ENCODE results near the gene CASKIN2.

The CASKIN2 gene

GRCh38 chr17:75506134-75506533 is 9.2 kb downstream of the CASKIN2 start:
- no peak for DNase-seq (ENCODE audit: low read depth)

- no peak for DNase-seq (ENCODE audit: low read depth)
These were observed 9.7 kb downstream of the CASKIN2 start for GRCh38 chr17:75505640-75506039.

GRCh38 chr17:75505152-75505409 is 10.3 kb downstream of the CASKIN2 start:
- no peak for DNase-seq (ENCODE audit: low read depth)

- peak; percentile 52 for DNase-seq (ENCODE audit: low read depth)
These were observed 10.8 kb downstream of the CASKIN2 start for GRCh38 chr17:75504347-75505151.

GRCh38 chr17:75503976-75504346 is 11.4 kb downstream of the CASKIN2 start:
- no peak for DNase-seq (ENCODE audit: low read depth)

GRCh38 chr17:75503337-75503950 is 11.9 kb downstream of the CASKIN2 start:
- no peak for DNase-seq (ENCODE audit: low read depth)

- DNase-seq (ENCODE audit: low read depth), result no peak
These were observed 12.5 kb downstream of the CASKIN2 start for GRCh38 chr17:75502721-75503329.

- DNase-seq (ENCODE audit: low read depth), result no peak
These were observed 13.1 kb downstream of the CASKIN2 start for GRCh38 chr17:75502072-75502720.

- DNase-seq (ENCODE audit: low read depth), result no peak
These were observed 13.8 kb downstream of the CASKIN2 start for GRCh38 chr17:75501378-75502071.

GRCh38 chr17:75500419-75501216 is 14.7 kb downstream of the CASKIN2 start:
- no peak for DNase-seq (ENCODE audit: low read depth)

GRCh38 chr17:75499313-75500022 is 15.9 kb downstream of the CASKIN2 start:
- no peak for DNase-seq (ENCODE audit: low read depth)

GRCh38 chr17:75498726-75499213 is 16.6 kb downstream of the CASKIN2 start:
- no peak for DNase-seq (ENCODE audit: low read depth)

- no peak for DNase-seq (ENCODE audit: low read depth)
These were observed 17.2 kb downstream of the CASKIN2 start for GRCh38 chr17:75498039-75498725.

GRCh38 chr17:75496005-75496404 is 19.3 kb downstream of the CASKIN2 start:
- no peak for DNase-seq (ENCODE audit: low read depth)

- no peak for DNase-seq (ENCODE audit: low read depth)
These were observed 20.9 kb downstream of the CASKIN2 start for GRCh38 chr17:75494326-75494877.

- no peak for DNase-seq (ENCODE audit: low read depth)
These were observed 21.7 kb downstream of the CASKIN2 start for GRCh38 chr17:75493476-75494129.

- DNase-seq (ENCODE audit: low read depth), result no peak
These were observed 22.7 kb downstream of the CASKIN2 start for GRCh38 chr17:75492555-75493168.

GRCh38 chr17:75491680-75492079 is 23.7 kb downstream of the CASKIN2 start:
- no peak for DNase-seq (ENCODE audit: low read depth)

All from ELR (cell line).